ENCODE data around the gene STRA8. TPM values are rescaled to one million over a fixed set of nuclear protein-coding genes. Genes with fewer than 3 reads are reported as not detected.

The STRA8 gene
- total RNA-seq, 1 donor from 2014 or later, result not detected

DNA sequence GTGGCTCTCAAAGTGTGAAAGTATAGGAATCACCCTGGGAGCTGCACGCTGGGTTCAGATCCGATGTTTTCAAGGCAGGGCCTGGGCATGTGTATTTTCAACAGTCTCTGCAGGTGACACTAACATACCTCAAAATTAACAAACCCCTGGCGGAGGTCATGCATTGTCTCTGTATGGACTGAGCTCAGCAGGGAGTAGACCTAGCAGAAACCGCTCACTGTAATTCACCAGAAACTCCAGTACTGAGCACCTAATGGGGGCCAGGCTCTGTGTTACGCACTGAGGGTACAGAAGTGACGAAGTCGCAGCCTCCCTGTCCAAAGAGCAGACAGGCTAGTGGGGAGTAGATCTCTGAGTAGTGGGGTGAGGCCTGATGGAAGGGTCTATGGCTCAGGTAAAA lies 5.6 kb downstream of the STRA8 start:
- DNase-seq (ENCODE audit: extremely low spot score, unreplicated experiment), result no peak
- Mint-ChIP-seq H3K4me3 (no peak overlapping the region), H3K27ac (no peak overlapping the region), H3K27me3 (peaks cover 3% of the 10 kb centered on the region), H3K36me3 (no peaks in the 10 kb centered on the region), H3K9me3 (no peaks in the 10 kb centered on the region), H3K4me1 (ENCODE audit: unreplicated experiment) (peaks cover 3% of the 10 kb centered on the region)
- TF ChIP-seq, protein P1, sequence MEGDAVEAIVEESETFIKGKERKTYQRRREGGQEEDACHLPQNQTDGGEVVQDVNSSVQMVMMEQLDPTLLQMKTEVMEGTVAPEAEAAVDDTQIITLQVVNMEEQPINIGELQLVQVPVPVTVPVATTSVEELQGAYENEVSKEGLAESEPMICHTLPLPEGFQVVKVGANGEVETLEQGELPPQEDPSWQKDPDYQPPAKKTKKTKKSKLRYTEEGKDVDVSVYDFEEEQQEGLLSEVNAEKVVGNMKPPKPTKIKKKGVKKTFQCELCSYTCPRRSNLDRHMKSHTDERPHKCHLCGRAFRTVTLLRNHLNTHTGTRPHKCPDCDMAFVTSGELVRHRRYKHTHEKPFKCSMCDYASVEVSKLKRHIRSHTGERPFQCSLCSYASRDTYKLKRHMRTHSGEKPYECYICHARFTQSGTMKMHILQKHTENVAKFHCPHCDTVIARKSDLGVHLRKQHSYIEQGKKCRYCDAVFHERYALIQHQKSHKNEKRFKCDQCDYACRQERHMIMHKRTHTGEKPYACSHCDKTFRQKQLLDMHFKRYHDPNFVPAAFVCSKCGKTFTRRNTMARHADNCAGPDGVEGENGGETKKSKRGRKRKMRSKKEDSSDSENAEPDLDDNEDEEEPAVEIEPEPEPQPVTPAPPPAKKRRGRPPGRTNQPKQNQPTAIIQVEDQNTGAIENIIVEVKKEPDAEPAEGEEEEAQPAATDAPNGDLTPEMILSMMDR (conservative IDR thresholded peaks at IDR 0.05), result no peak

- TF ChIP-seq, protein P1 (conservative IDR thresholded peaks at IDR 0.05), result no peak
- peaks cover 4% of the 10 kb centered on the region for H3K9me3 Mint-ChIP-seq
- DNase-seq (ENCODE audit: extremely low spot score, unreplicated experiment), result no peak
- no peak overlapping the region for H3K27ac Mint-ChIP-seq
- H3K4me1 Mint-ChIP-seq (ENCODE audit: unreplicated experiment), result peaks cover 3% of the 10 kb centered on the region
- H3K27me3 Mint-ChIP-seq, result peaks cover 6% of the 10 kb centered on the region
- H3K4me3 Mint-ChIP-seq, result no peak overlapping the region
- no peaks in the 10 kb centered on the region for H3K36me3 Mint-ChIP-seq
Observed at GRCh38 chr7:135240441-135240840, 6.8 kb downstream of the STRA8 start.

- H3K4me3 Mint-ChIP-seq, result no peak overlapping the region
- no peak overlapping the region for H3K27ac Mint-ChIP-seq
Observed at GRCh38 chr7:135242096-135242684, 8.6 kb downstream of the STRA8 start.

GRCh38 chr7:135245226-135246190 lies 11.9 kb downstream of the STRA8 start:
- Mint-ChIP-seq H3K4me3 (no peak overlapping the region), H3K4me1 (ENCODE audit: unreplicated experiment) (no peaks in the 10 kb centered on the region), H3K9me3 (peaks cover 4% of the 10 kb centered on the region), H3K27me3 (peaks cover 6% of the 10 kb centered on the region), H3K36me3 (no peaks in the 10 kb centered on the region), H3K27ac (no peak overlapping the region)
- TF ChIP-seq, protein P1 (conservative IDR thresholded peaks at IDR 0.05), result no peak
- DNase-seq (ENCODE audit: extremely low spot score, unreplicated experiment), result peak; percentile 42

More at GRCh38 chr7:135242096-135242684, 8.6 kb downstream of the STRA8 start:
- peaks cover 4% of the 10 kb centered on the region for H3K9me3 Mint-ChIP-seq
- H3K4me1 Mint-ChIP-seq (ENCODE audit: unreplicated experiment), result peaks cover 3% of the 10 kb centered on the region
- H3K27me3 Mint-ChIP-seq, result peaks cover 6% of the 10 kb centered on the region
- H3K36me3 Mint-ChIP-seq, result no peaks in the 10 kb centered on the region
- DNase-seq (ENCODE audit: extremely low spot score, unreplicated experiment), result no peak
- TF ChIP-seq, protein P1 (conservative IDR thresholded peaks at IDR 0.05), result no peak

DNA sequence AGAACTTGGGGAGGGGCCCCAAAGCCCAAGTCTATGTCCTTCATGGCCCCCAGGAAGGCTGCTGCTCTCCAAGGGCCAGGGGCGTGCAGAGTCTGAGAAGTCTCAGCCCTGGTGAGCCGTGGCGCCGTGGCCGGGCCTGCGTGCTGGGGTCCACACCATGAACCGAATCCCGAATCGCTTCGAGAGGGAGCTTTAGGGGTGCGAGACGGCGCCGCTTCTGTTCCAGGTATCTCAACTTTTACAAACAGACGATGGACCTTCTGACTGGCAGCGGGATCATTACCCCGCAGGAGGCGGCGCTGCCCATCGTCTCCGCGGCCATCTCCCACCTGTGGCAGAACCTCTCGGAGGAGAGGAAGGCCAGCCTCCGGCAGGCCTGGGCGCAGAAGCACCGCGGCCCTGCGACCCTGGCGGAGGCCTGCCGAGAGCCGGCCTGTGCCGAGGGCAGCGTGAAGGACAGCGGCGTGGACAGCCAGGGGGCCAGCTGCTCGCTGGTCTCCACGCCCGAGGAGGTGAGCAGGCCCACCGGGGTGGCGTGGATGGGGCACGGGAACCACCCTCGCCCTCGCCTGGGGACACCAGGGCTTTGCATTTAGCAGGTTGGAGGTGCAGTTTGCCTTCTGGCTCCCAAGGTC lies 12.7 kb downstream of the STRA8 start:
- H3K27ac Mint-ChIP-seq, result no peak overlapping the region
- peaks cover 6% of the 10 kb centered on the region for H3K27me3 Mint-ChIP-seq
- peak; percentile 65 for DNase-seq (ENCODE audit: extremely low spot score, unreplicated experiment)
- H3K4me1 Mint-ChIP-seq (ENCODE audit: unreplicated experiment), result no peaks in the 10 kb centered on the region
- peaks cover 4% of the 10 kb centered on the region for H3K9me3 Mint-ChIP-seq
- H3K4me3 Mint-ChIP-seq, result no peak overlapping the region
- H3K36me3 Mint-ChIP-seq, result no peaks in the 10 kb centered on the region
- TF ChIP-seq, protein P1 (conservative IDR thresholded peaks at IDR 0.05), result no peak
